ENCODE data around the gene INPP5D. TPM values are rescaled to one million over a fixed set of nuclear protein-coding genes. Genes with fewer than 3 reads are reported as not detected.

The INPP5D gene
- total RNA-seq, 4 donors from 2014 or later = 11.6 to 333 (median 26.2) TPM

- peaks cover 0 to 36% (median 0%) of the 10 kb centered on the region in 3 donors for H3K36me3 ChIP-seq
- no peaks in the 10 kb centered on the region for H3K9me3 ChIP-seq
- no peak overlapping the region for H3K4me3 ChIP-seq
- peak in 2 of 3 donors; percentile 71 to 73 for DNase-seq
- H3K27me3 ChIP-seq = no peaks in the 10 kb centered on the region
- no peak for TF ChIP-seq CTCF (IDR thresholded peaks at IDR 0.05)
- no peak for TF ChIP-seq POLR2A (IDR thresholded peaks at IDR 0.05)
- H3K27ac ChIP-seq = peak overlapping the region in 3 of 4 donors; percentile 14 to 38 (median 31)
- H3K4me1 ChIP-seq = peaks cover 0 to 7% (median 0%) of the 10 kb centered on the region in 4 donors
These were observed 105.9 kb downstream of the INPP5D start for GRCh38 chr2:233165895-233166661.

- Histone ChIP-seq H3K4me1 (peaks cover 0 to 7% (median 0%) of the 10 kb centered on the region in 4 donors), H3K27ac (no peak overlapping the region), H3K4me3 (no peak overlapping the region), H3K9me3 (no peaks in the 10 kb centered on the region), H3K36me3 (peaks cover 0 to 47% (median 0%) of the 10 kb centered on the region in 3 donors), H3K27me3 (no peaks in the 10 kb centered on the region)
- DNase-seq = no peak
- TF ChIP-seq POLR2A (IDR thresholded peaks at IDR 0.05) (no peak), CTCF (IDR thresholded peaks at IDR 0.05) (no peak)
These were observed 108.3 kb downstream of the INPP5D start for GRCh38 chr2:233168445-233168844.

GRCh38 chr2:233168919-233169318 is 108.8 kb downstream of the INPP5D start:
- TF ChIP-seq CTCF (IDR thresholded peaks at IDR 0.05) (no peak), POLR2A (IDR thresholded peaks at IDR 0.05) (no peak)
- Histone ChIP-seq H3K27me3 (no peaks in the 10 kb centered on the region), H3K36me3 (peaks cover 0 to 44% (median 0%) of the 10 kb centered on the region in 3 donors), H3K4me3 (no peak overlapping the region), H3K9me3 (no peaks in the 10 kb centered on the region), H3K27ac (no peak overlapping the region), H3K4me1 (peaks cover 0 to 7% (median 0%) of the 10 kb centered on the region in 4 donors)
- no peak for DNase-seq

GRCh38 chr2:233171344-233171743 is 111.2 kb downstream of the INPP5D start:
- DNase-seq = no peak
- Histone ChIP-seq H3K27me3 (no peaks in the 10 kb centered on the region), H3K9me3 (no peaks in the 10 kb centered on the region), H3K4me3 (no peak overlapping the region), H3K27ac (no peak overlapping the region), H3K4me1 (peaks cover 0 to 2% (median 0%) of the 10 kb centered on the region in 4 donors), H3K36me3 (peaks cover 0 to 36% (median 0%) of the 10 kb centered on the region in 3 donors)
- TF ChIP-seq POLR2A (IDR thresholded peaks at IDR 0.05) (no peak), CTCF (IDR thresholded peaks at IDR 0.05) (no peak)

- peaks cover 0 to 47% (median 0%) of the 10 kb centered on the region in 3 donors for H3K36me3 ChIP-seq
- TF ChIP-seq POLR2A (IDR thresholded peaks at IDR 0.05) = no peak
- TF ChIP-seq CTCF (IDR thresholded peaks at IDR 0.05) = no peak
- no peak for DNase-seq
These were observed 113.0 kb downstream of the INPP5D start for GRCh38 chr2:233173115-233173514.

More at GRCh38 chr2:233173115-233173514, 113.0 kb downstream of the INPP5D start:
- H3K4me3 ChIP-seq = no peak overlapping the region
- H3K27me3 ChIP-seq = no peaks in the 10 kb centered on the region
- H3K27ac ChIP-seq = no peak overlapping the region
- H3K4me1 ChIP-seq = no peaks in the 10 kb centered on the region
- no peaks in the 10 kb centered on the region for H3K9me3 ChIP-seq
